HG03095 (cell line): ENCODE results near the gene CDC42BPB.

ENCODE experiments used
- ATAC-seq: cut with Tn5 transposase; IDR thresholded peaks from one replicate; pipeline ENCODE4 v1.9.1; 2021; ENCODE audit warnings: moderate library complexity; ENCODE audit not compliant: unreplicated experiment

Gene CDC42BPB

GRCh38 chr14:103019236-103019635, 38.1 kb downstream of the CDC42BPB start:
- no peak for ATAC-seq

GRCh38 chr14:103016594-103016993, 40.8 kb downstream of the CDC42BPB start:
- ATAC-seq: no peak

GRCh38 chr14:103016071-103016470, 41.3 kb downstream of the CDC42BPB start:
- no peak for ATAC-seq

GRCh38 chr14:103015426-103015825, 41.9 kb downstream of the CDC42BPB start:
- ATAC-seq: no peak

GRCh38 chr14:103014466-103015228, 42.7 kb downstream of the CDC42BPB start:
- ATAC-seq: no peak

GRCh38 chr14:103013028-103013427, 44.3 kb downstream of the CDC42BPB start:
- ATAC-seq: no peak

- no peak for ATAC-seq
Observed at GRCh38 chr14:103009559-103009958, 47.8 kb downstream of the CDC42BPB start.

- ATAC-seq: no peak
Observed at GRCh38 chr14:103008768-103009357, 48.5 kb downstream of the CDC42BPB start.

GRCh38 chr14:103008126-103008525, 49.2 kb downstream of the CDC42BPB start:
- ATAC-seq: no peak

- no peak for ATAC-seq
Observed at GRCh38 chr14:103007555-103007954, 49.8 kb downstream of the CDC42BPB start.

GRCh38 chr14:103006991-103007520, 50.3 kb downstream of the CDC42BPB start:
- ATAC-seq: no peak

GRCh38 chr14:103006106-103006505, 51.2 kb downstream of the CDC42BPB start:
- ATAC-seq: no peak

- no peak for ATAC-seq
Observed at GRCh38 chr14:103003850-103004249, 53.5 kb downstream of the CDC42BPB start.

GRCh38 chr14:103003351-103003615, 54.1 kb downstream of the CDC42BPB start:
- no peak for ATAC-seq

GRCh38 chr14:103002578-103003350, 54.6 kb downstream of the CDC42BPB start:
- no peak for ATAC-seq

- ATAC-seq: no peak
Observed at GRCh38 chr14:103001651-103002396, 55.5 kb downstream of the CDC42BPB start.

GRCh38 chr14:103001226-103001625, 56.1 kb downstream of the CDC42BPB start:
- ATAC-seq: no peak

- no peak for ATAC-seq
Observed at GRCh38 chr14:103000291-103000921, 56.9 kb downstream of the CDC42BPB start.

GRCh38 chr14:102999227-102999895, 58.0 kb downstream of the CDC42BPB start:
- ATAC-seq: no peak

- no peak for ATAC-seq
Observed at GRCh38 chr14:102998393-102998792, 59.0 kb downstream of the CDC42BPB start.
